SK-N-MC (cell line): ENCODE measurements around the gene DUSP10.

Experiments used
- EZH2 ChIP-seq: fragments of 200-600 bp; sonication (generic); IDR thresholded peaks from one replicate; pipeline ENCODE4 v1.6.1; 2017; ENCODE audit warnings: antibody characterized with exemption
- POLR2AphosphoS5 ChIP-seq: IDR thresholded peaks from 2 replicates; pipeline ENCODE4 v1.6.1; 2012; ENCODE audit warnings: mild to moderate bottlenecking, low read depth, low read length, borderline replicate concordance

DNA sequence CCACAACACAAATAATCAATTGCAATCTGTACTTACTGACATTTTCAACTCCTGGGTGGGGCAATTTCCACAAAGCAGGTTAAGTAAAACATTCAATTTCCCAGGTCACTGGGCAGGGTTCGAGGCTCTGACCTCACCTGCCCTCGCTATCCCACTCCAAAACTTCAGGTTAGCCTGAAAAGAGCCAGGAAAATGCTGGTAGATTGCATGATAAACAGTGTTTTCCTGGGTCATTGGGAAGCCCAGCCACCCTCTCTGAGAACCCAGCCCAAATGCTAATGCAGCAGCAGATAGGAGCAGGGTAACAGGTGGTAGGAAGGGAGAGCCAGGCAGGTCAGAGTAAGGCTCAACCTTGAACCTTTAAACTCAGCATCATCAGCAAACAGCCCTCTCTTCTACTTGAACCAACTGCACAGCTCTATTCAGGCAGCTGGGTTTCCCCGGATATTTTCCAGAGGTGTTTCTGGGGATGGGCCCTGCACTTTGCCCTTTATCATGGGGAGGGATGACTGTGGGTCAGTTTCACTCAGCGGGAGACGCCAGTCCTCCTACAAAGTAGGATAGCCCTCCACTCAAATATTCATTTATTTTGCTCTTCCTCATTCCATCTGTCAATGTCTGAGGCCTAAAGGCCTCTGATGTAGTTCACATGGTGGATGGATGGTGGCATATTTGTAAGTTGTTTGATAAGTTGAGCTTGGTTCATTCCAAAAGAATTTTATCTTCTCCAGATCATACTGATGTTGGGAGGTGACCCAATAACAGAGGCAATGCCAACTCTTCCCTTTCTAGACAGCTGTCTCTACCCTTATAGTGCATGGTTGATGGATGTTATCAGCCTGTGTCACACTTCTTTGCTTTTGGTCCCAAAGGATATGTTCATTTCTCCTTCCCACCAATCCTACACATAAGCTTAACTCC is 65.7 kb downstream of the DUSP10 start:
- TF ChIP-seq POLR2AphosphoS5, result no peak
- no peak for TF ChIP-seq EZH2
